Tibial nerve (tissue), 4 donors: ENCODE measurements around the gene HRH1.

Experiments used
- CTCF ChIP-seq, 5 experiments: fragments of 200-600 bp in 3 of 5; fragments of 450-650 bp in 2 of 5; sonication (generic) in 3 of 5; IDR thresholded peaks; one replicate each; pipeline ENCODE4 v1.5.1; 2016 to 2019; ENCODE audit warnings: antibody characterized with exemption in 5 of 5, mild to moderate bottlenecking in 3 of 5, moderate library complexity in 2 of 5
- EP300 ChIP-seq, 2 donors: sonication (generic); formaldehyde crosslinking; IDR thresholded peaks; one replicate each; pipeline ENCODE4 v1.6.1; 2017; ENCODE audit warnings: antibody characterized with exemption in 2 of 2, mild to moderate bottlenecking in 1 of 2
- POLR2A ChIP-seq, 2 donors: fragments of 450-650 bp; IDR thresholded peaks; one replicate each; pipeline ENCODE4 v1.6.1; 2017; ENCODE audit warnings: antibody characterized with exemption in 2 of 2, mild to moderate bottlenecking in 2 of 2, moderate library complexity in 2 of 2

GRCh38 chr3:11136830-11137626 lies 17.3 kb upstream of the HRH1 start:
- TF ChIP-seq CTCF (IDR thresholded peaks at IDR 0.05), result no peak
- peak in 1 of 2 donors; percentile 62 for TF ChIP-seq EP300 (IDR thresholded peaks at IDR 0.05)
- TF ChIP-seq POLR2A (IDR thresholded peaks at IDR 0.05), result no peak
